PC-9 (cell line): ENCODE measurements around the gene VAC14. TPM values are rescaled to one million over a fixed set of nuclear protein-coding genes. Genes with fewer than 3 reads are reported as not detected.

Experiments
- BruUV-seq: library from RNA; stranded (reverse); fragments of 400-500 nt; replicated peaks from 2 replicates; lab custom pipeline; 2021; lab: Mats Ljungman, UMichigan
- CTCF ChIA-PET: fragments of 300-600 bp; sonication (Branson Sonifier 250); formaldehyde crosslinking; loops from one replicate; lab custom pipeline; 2022; ENCODE audit warnings: antibody characterized with exemption; lab: Charles Lee
- POLR2A ChIA-PET: fragments of 300-600 bp; sonication (Branson Sonifier 250); formaldehyde crosslinking; loops from one replicate; lab custom pipeline; 2022; ENCODE audit warnings: antibody characterized with exemption; ENCODE audit not compliant: unreplicated experiment; lab: Charles Lee
- DNase-seq, 2 experiments: peaks; one replicate each; pipeline versions ENCODE4 v3.0.0 to v3.0.0-alpha.2; 2015 to 2022; ENCODE audit warnings: mixed read lengths in 1 of 2
- H2AFZ ChIP-seq: fragments of 200-600 bp; sonication (generic); 2 replicates; pipeline ENCODE4 v1.8.1; 2017; ENCODE audit warnings: antibody characterized with exemption
- H3F3A ChIP-seq: fragments of 200-600 bp; sonication (generic); 2 replicates; pipeline ENCODE4 v1.8.1; 2017; ENCODE audit warnings: antibody characterized with exemption, mild to moderate bottlenecking, low read depth; ENCODE audit not compliant: insufficient read depth
- H3K27ac ChIP-seq: fragments of 200-600 bp; sonication (generic); 2 replicates; pipeline ENCODE4 v1.6.1; 2016; ENCODE audit warnings: mixed run types
- H3K27me3 ChIP-seq: fragments of 200-600 bp; sonication (generic); 2 replicates; pipeline ENCODE4 v1.6.1; 2016; ENCODE audit warnings: low read depth, mixed run types; ENCODE audit not compliant: insufficient read depth
- H3K36me3 ChIP-seq: fragments of 200-600 bp; sonication (generic); 2 replicates; pipeline ENCODE4 v1.6.1; 2016; ENCODE audit warnings: low read depth, mixed run types
- H3K4me1 ChIP-seq: fragments of 200-600 bp; sonication (generic); replicated peaks from 2 replicates; pipeline ENCODE4 v1.6.1; 2016; ENCODE audit warnings: mixed run types; ENCODE audit not compliant: insufficient read depth
- H3K4me2 ChIP-seq: fragments of 200-600 bp; sonication (generic); 2 replicates; pipeline ENCODE4 v1.6.1; 2017; ENCODE audit warnings: mixed run types
- H3K4me3 ChIP-seq: fragments of 200-600 bp; sonication (generic); 2 replicates; pipeline ENCODE4 v1.6.1; 2016; ENCODE audit warnings: mixed run types
- H3K79me2 ChIP-seq: fragments of 200-600 bp; sonication (generic); 2 replicates; pipeline ENCODE4 v1.6.1; 2017; ENCODE audit warnings: low read depth, mixed run types
- H3K9me2 ChIP-seq: fragments of 200-600 bp; sonication (generic); 2 replicates; pipeline ENCODE4 v1.8.1; 2017; ENCODE audit warnings: mild to moderate bottlenecking; ENCODE audit not compliant: insufficient read depth
- H3K9me3 ChIP-seq: fragments of 200-600 bp; sonication (generic); 2 replicates; pipeline ENCODE4 v1.8.1; 2016; ENCODE audit warnings: low read depth; ENCODE audit not compliant: insufficient read depth
- H4K20me1 ChIP-seq: fragments of 200-600 bp; sonication (generic); 2 replicates; pipeline ENCODE4 v1.8.1; 2017; ENCODE audit not compliant: insufficient read depth
- EZH2 ChIP-seq: fragments of 200-600 bp; sonication (generic); IDR thresholded peaks from 2 replicates; pipeline ENCODE4 v1.8.0; 2017; ENCODE audit warnings: antibody characterized with exemption, low read depth
- intact Hi-C: fragments of 100-400 bp; cut with micrococcal nuclease; formaldehyde crosslinking; loops from one replicate; pipeline ENCODE4 v1.10.0; 2022; ENCODE audit not compliant: unreplicated experiment
- total RNA-seq: library from RNA; stranded (reverse); gene quantifications from 2 replicates; pipeline ENCODE4 v1.2.3, GENCODE V29; 2021
- TF ChIP-seq, protein P1 (sequence below): fragments of 200-600 bp; sonication (generic); conservative IDR thresholded peaks from 2 replicates; pipeline ENCODE4 v1.6.1; 2017; ENCODE audit warnings: mixed run types, antibody characterized with exemption, mild to moderate bottlenecking, moderate library complexity

Gene VAC14
- total RNA-seq, 1 experiment from 2014 or later, result 46.8 TPM

DNA sequence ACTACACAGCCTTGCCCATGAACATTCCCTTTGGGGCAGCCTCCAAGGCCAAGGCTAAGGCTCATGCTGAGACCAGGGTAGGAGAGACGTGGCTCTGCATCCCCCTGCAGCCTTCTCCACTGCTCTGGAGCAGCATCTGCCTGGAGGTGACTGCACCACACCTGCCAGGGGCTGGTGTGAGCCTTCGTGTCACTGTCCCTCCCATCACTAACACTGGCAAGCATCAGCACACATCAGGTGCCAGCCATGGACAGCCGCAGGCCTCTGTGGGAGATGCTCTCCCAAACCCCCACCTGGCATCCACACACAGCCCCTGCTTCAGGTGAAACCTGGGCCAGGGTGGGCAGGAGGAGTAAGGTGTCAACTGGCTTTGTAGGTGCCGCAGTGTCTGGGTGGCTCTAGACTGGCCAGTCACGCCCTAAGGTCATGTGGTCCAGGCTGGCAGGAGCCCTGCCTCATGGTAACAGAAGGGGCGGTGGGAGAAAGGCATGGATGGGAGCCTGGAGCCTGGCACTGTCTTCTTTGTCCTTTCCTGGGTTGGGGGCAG, 97.0 kb downstream of the VAC14 start:
- Histone ChIP-seq H3K79me2 (0 out of 2 replicates have a peak, but pooled peaks cover 8% of the 10 kb centered on the region), H3K4me2 (no peak overlapping the region), H3K27ac (no peak overlapping the region), H3K4me1 (peaks cover 25% of the 10 kb centered on the region), H3K9me2 (no peaks in the 10 kb centered on the region), H3F3A (peaks cover 22% of the 10 kb centered on the region), H4K20me1 (no peaks in the 10 kb centered on the region), H3K4me3 (no peak overlapping the region), H3K36me3 (no peaks in the 10 kb centered on the region), H2AFZ (no peak overlapping the region), H3K27me3 (no peaks in the 10 kb centered on the region), H3K9me3 (no peaks in the 10 kb centered on the region)
- ChIA-PET CTCF (no interaction called here), POLR2A (no interaction called here)
- no TSS peak for BruUV-seq
- no peak for TF ChIP-seq EZH2
- TF ChIP-seq, protein P1, sequence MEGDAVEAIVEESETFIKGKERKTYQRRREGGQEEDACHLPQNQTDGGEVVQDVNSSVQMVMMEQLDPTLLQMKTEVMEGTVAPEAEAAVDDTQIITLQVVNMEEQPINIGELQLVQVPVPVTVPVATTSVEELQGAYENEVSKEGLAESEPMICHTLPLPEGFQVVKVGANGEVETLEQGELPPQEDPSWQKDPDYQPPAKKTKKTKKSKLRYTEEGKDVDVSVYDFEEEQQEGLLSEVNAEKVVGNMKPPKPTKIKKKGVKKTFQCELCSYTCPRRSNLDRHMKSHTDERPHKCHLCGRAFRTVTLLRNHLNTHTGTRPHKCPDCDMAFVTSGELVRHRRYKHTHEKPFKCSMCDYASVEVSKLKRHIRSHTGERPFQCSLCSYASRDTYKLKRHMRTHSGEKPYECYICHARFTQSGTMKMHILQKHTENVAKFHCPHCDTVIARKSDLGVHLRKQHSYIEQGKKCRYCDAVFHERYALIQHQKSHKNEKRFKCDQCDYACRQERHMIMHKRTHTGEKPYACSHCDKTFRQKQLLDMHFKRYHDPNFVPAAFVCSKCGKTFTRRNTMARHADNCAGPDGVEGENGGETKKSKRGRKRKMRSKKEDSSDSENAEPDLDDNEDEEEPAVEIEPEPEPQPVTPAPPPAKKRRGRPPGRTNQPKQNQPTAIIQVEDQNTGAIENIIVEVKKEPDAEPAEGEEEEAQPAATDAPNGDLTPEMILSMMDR, result no peak
- DNase-seq, result no peak
- intact Hi-C loops, result no loop called here

DNA sequence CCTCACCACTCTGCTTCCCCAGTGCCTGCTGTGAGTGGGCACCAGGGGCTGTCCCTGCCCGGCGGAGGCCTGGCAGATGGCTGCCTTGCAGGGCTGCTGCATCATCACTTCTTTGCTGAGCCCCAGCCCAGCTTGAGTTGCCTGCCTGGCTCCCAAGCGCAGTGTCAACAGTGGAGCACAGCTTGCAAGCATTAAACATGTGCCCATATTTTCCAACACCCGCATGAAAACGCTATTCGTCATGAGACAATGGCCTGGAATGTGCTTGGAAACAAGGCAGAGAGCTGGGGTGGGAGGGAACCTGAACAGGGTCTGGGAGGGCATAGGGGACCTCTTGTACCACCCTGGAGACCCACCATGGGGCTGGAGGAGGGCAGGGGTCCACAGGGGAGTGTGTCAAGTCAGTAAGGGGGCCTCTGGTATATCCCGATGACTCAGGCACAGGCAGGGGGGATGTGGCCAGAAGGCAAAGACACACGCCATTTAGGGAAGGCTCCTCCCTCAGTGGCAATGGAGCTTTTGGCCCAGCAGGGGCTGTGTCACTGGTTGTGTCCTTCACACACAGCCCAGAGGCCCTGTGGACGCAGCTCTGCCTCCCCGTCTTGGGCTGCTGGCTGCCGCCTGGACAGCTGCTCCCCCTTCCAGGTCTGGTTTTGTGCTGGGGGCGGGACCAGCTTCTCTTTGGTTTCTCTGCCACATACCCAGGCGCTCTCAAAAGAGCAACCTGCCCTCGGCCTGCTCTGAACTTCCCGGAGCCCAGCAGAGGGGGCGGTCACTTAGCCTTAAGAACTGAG, 97.7 kb downstream of the VAC14 start:
- Histone ChIP-seq H3K79me2 (0 out of 2 replicates have a peak, but pooled peaks cover 8% of the 10 kb centered on the region), H4K20me1 (no peaks in the 10 kb centered on the region), H2AFZ (no peak overlapping the region), H3K27ac (no peak overlapping the region), H3K4me3 (no peak overlapping the region), H3K4me1 (peaks cover 27% of the 10 kb centered on the region), H3K4me2 (no peak overlapping the region), H3K9me2 (no peaks in the 10 kb centered on the region), H3K9me3 (no peaks in the 10 kb centered on the region), H3F3A (peaks cover 18% of the 10 kb centered on the region), H3K27me3 (no peaks in the 10 kb centered on the region), H3K36me3 (no peaks in the 10 kb centered on the region)
- TF ChIP-seq, protein P1, result no peak
- TF ChIP-seq EZH2, result no peak
- intact Hi-C loops, result no loop called here
- ChIA-PET CTCF (no interaction called here), POLR2A (no interaction called here)
- no TSS peak for BruUV-seq
- no peak for DNase-seq

DNA sequence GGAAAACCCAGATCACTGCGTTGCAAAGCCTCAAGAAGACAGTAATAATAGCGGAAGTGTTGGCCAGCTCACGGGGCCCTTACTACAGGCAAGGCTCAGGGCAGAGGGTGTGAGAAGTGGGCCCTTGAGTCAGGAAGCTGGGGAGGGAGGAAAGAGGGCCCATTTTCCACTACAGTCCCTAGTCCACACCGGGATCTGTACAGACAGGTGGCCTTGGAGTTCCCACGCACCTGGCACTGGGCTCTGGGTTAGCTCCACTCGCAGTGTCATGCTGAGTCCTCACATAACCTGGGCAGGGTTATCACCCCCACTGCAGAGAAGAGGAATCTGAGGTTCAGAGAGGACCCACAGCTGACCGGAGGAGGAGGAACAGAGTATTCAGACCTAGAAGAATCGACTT, 98.3 kb downstream of the VAC14 start:
- Histone ChIP-seq H4K20me1 (no peaks in the 10 kb centered on the region), H3K9me2 (no peaks in the 10 kb centered on the region), H3K9me3 (no peaks in the 10 kb centered on the region), H3K4me2 (no peak overlapping the region), H3K4me1 (peaks cover 27% of the 10 kb centered on the region), H3K36me3 (no peaks in the 10 kb centered on the region), H3K79me2 (0 out of 2 replicates have a peak, but pooled peaks cover 8% of the 10 kb centered on the region), H3K27ac (no peak overlapping the region), H2AFZ (no peak overlapping the region), H3K4me3 (no peak overlapping the region), H3K27me3 (no peaks in the 10 kb centered on the region), H3F3A (peaks cover 17% of the 10 kb centered on the region)
- no TSS peak for BruUV-seq
- ChIA-PET CTCF (no interaction called here), POLR2A (no interaction called here)
- DNase-seq, result no peak
- no peak for TF ChIP-seq EZH2
- TF ChIP-seq, protein P1, result no peak
- intact Hi-C loops, result no loop called here
